Osteoblast (primary cell): ENCODE results near the gene DPM3. TPM values are rescaled to one million over a fixed set of nuclear protein-coding genes. Genes with fewer than 3 reads are reported as not detected.
A peak's percentile ranks its signal among the peaks of the same experiment; 100 is the strongest.

ENCODE experiments used
- DNase-seq: peaks from one replicate; pipeline ENCODE4 v3.0.0; 2011; ENCODE audit warnings: low spot score, mixed read lengths; ENCODE audit not compliant: insufficient read length; ENCODE audit errors: missing footprints
- H2AFZ ChIP-seq: 2 replicates; pipeline ENCODE4 v1.6.0; 2011; ENCODE audit warnings: mild to moderate bottlenecking, low read length
- H3K27ac ChIP-seq: 2 replicates; pipeline ENCODE4 v1.5.1; 2011; ENCODE audit warnings: mild to moderate bottlenecking, low read depth, low read length, moderate library complexity
- H3K27me3 ChIP-seq: 2 replicates; pipeline ENCODE4 v1.6.0; 2012; ENCODE audit warnings: mild to moderate bottlenecking, control low read depth, inconsistent platforms, low read length, moderate library complexity; ENCODE audit not compliant: insufficient read depth
- H3K36me3 ChIP-seq: 2 replicates; pipeline ENCODE4 v1.5.1; 2011; ENCODE audit warnings: mild to moderate bottlenecking, low read length, control low read depth, moderate library complexity; ENCODE audit not compliant: insufficient read depth
- H3K4me1 ChIP-seq: 2 replicates; pipeline ENCODE4 v1.5.1; 2011; ENCODE audit warnings: mild to moderate bottlenecking, low read length, control low read depth, moderate library complexity; ENCODE audit not compliant: insufficient read depth
- H3K4me2 ChIP-seq: 2 replicates; pipeline ENCODE4 v1.6.0; 2011; ENCODE audit warnings: mild to moderate bottlenecking, low read length; ENCODE audit not compliant: insufficient read depth
- H3K4me3 ChIP-seq: fragments of 200-600 bp; sonication (generic); 3 replicates; pipeline ENCODE4 v1.5.1; 2012; ENCODE audit warnings: mild to moderate bottlenecking, low read length, inconsistent platforms; ENCODE audit not compliant: insufficient read depth
- H3K79me2 ChIP-seq: 2 replicates; pipeline ENCODE4 v1.6.0; 2012; ENCODE audit warnings: mild to moderate bottlenecking, low read length, control low read depth, inconsistent platforms; ENCODE audit not compliant: insufficient read depth
- H3K9me3 ChIP-seq: 2 replicates; pipeline ENCODE4 v1.5.1; 2011; ENCODE audit warnings: low read depth, low read length, control low read depth
- H4K20me1 ChIP-seq: 2 replicates; pipeline ENCODE4 v1.6.0; 2012; ENCODE audit warnings: mild to moderate bottlenecking, low read length, control low read depth; ENCODE audit not compliant: insufficient read depth
- total RNA-seq: library from RNA; depleted of rRNA; stranded (reverse); fragments of >200 nt; gene quantifications from 2 replicates; pipeline ENCODE4 v1.2.3, GENCODE V29; 2012
- TF ChIP-seq, protein P1 (sequence below): IDR thresholded peaks from 2 replicates; pipeline ENCODE4 v1.5.1; 2011; ENCODE audit warnings: mild to moderate bottlenecking, low read depth, low read length, moderate library complexity; ENCODE audit errors: extremely low read depth

DPM3 gene
- total RNA-seq, 1 donor: 34.4 TPM

DNA sequence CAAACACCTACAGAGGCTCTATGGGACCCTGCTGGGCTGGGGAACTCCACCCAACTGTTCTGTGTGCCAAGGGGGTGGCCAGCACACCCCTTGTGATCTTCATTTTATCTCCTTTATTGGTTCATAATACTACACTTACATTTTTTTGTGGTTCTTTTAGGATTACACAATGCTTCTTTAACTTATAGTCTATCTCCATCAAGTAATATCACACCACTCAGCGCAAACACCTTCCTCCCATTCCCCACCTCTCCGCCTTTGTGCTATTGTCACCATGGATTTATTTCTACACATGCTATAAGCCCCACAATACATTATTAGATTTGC lies 45.7 kb downstream of the DPM3 start:
- Histone ChIP-seq H3K27ac (no peak overlapping the region), H2AFZ (no peak overlapping the region)
- TF ChIP-seq, protein P1, sequence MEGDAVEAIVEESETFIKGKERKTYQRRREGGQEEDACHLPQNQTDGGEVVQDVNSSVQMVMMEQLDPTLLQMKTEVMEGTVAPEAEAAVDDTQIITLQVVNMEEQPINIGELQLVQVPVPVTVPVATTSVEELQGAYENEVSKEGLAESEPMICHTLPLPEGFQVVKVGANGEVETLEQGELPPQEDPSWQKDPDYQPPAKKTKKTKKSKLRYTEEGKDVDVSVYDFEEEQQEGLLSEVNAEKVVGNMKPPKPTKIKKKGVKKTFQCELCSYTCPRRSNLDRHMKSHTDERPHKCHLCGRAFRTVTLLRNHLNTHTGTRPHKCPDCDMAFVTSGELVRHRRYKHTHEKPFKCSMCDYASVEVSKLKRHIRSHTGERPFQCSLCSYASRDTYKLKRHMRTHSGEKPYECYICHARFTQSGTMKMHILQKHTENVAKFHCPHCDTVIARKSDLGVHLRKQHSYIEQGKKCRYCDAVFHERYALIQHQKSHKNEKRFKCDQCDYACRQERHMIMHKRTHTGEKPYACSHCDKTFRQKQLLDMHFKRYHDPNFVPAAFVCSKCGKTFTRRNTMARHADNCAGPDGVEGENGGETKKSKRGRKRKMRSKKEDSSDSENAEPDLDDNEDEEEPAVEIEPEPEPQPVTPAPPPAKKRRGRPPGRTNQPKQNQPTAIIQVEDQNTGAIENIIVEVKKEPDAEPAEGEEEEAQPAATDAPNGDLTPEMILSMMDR: no peak

DNA sequence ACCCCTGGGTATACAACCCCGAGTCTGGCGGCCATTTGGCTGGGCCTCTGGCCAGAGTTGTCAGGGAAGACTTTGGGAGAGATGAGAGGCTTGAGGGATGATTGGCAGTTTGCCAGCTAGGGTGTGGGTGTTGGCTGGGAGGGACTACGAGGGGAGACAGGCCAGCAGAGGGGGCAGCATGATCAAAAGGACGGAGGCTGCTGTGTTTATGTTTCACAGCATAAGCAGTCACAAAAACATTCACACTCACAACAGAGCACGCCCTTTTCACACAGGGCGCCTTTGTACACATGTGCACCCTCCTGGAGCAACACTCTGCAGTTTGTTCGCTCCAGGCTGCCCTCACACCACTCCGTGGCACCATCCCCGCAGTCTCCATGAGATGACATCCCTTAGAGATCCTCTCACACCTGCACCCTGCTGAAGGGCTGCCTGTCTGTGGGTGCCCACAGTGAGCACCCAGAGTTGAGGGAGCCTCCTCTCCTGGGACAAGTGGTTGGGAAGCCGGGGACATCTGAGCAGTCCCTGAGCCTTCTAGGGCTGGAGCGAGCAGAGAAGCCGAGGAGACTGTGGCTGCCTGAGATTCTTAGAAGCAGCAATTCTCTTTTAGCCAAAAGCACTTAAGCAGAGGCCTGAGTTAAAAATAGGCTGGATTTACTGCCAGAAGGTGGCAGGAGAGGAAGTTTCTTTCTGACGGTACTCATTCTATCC lies 46.3 kb downstream of the DPM3 start:
- no peaks in the 10 kb centered on the region for H4K20me1 ChIP-seq
- H3K27me3 ChIP-seq: peaks cover 14% of the 10 kb centered on the region
- peaks cover 3% of the 10 kb centered on the region for H3K4me1 ChIP-seq
- H3K79me2 ChIP-seq: no peaks in the 10 kb centered on the region
- no peak overlapping the region for H3K4me3 ChIP-seq
- TF ChIP-seq, protein P1: peak; percentile 54
- no peak overlapping the region for H3K4me2 ChIP-seq
- no peak for DNase-seq
- H3K9me3 ChIP-seq: no peaks in the 10 kb centered on the region
- no peaks in the 10 kb centered on the region for H3K36me3 ChIP-seq
- H2AFZ ChIP-seq: peak overlapping the region; percentile 62
- no peak overlapping the region for H3K27ac ChIP-seq

More for the DNA sequence above, 45.7 kb downstream of the DPM3 start:
- peaks cover 14% of the 10 kb centered on the region for H3K27me3 ChIP-seq
- no peak overlapping the region for H3K4me3 ChIP-seq
- H3K79me2 ChIP-seq: no peaks in the 10 kb centered on the region
- no peak for DNase-seq
- no peaks in the 10 kb centered on the region for H3K9me3 ChIP-seq
- no peaks in the 10 kb centered on the region for H3K36me3 ChIP-seq
- H4K20me1 ChIP-seq: no peaks in the 10 kb centered on the region
- no peak overlapping the region for H3K4me2 ChIP-seq
- peaks cover 3% of the 10 kb centered on the region for H3K4me1 ChIP-seq

DNA sequence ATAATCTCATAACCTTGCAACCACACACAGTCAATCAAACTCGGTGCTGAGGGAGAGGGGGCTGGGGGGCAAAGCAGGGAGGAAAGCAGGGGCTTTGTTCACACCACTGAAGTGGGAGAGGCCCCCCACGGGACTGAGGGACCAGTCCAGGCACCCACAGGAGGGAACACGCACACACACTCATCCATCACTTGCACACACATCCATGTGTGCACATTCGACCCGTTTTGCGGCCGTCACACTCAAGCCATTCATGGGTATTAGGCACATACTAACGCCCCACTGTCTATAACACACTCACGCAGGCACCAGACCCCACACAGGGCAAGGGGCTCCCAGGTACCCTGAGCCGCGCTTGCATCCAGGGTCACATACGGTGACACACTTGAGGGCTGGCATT lies 47.7 kb downstream of the DPM3 start:
- Histone ChIP-seq H3K36me3 (no peaks in the 10 kb centered on the region), H3K27me3 (peaks cover 14% of the 10 kb centered on the region), H3K27ac (no peak overlapping the region), H4K20me1 (no peaks in the 10 kb centered on the region), H3K79me2 (no peaks in the 10 kb centered on the region), H3K4me3 (no peak overlapping the region), H3K4me2 (no peak overlapping the region), H3K4me1 (peaks cover 3% of the 10 kb centered on the region), H3K9me3 (no peaks in the 10 kb centered on the region), H2AFZ (no peak overlapping the region)
- TF ChIP-seq, protein P1: no peak
- no peak for DNase-seq

DNA sequence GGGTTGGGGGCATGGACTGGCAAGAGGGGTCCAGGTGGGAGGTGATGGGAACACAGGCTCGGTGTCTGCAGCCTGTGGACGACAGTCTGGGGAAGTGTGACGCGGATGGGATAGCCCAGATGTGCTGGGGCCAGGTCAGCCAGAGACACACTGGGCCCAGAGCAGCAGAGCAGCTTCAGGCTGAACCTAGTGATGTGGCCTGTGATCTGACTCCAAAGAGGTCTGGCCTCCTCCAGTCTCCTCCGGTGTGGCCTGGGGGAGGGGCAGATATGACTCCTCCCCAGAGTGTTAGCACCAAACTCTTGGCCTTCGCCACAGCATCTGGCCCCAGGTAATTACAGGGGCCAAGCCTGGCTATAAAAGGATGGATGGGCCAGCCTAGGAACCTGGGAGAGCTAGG lies 48.2 kb downstream of the DPM3 start:
- H3K36me3 ChIP-seq: no peaks in the 10 kb centered on the region
- peaks cover 14% of the 10 kb centered on the region for H3K27me3 ChIP-seq
- TF ChIP-seq, protein P1: no peak
- H3K4me1 ChIP-seq: peaks cover 3% of the 10 kb centered on the region
- no peak overlapping the region for H3K4me2 ChIP-seq
- H3K9me3 ChIP-seq: no peaks in the 10 kb centered on the region
- no peak for DNase-seq
- H2AFZ ChIP-seq: no peak overlapping the region
- no peaks in the 10 kb centered on the region for H4K20me1 ChIP-seq
- H3K79me2 ChIP-seq: no peaks in the 10 kb centered on the region
- no peak overlapping the region for H3K27ac ChIP-seq
- no peak overlapping the region for H3K4me3 ChIP-seq
